ENCODE data around the gene CD151.

Gene CD151

DNA sequence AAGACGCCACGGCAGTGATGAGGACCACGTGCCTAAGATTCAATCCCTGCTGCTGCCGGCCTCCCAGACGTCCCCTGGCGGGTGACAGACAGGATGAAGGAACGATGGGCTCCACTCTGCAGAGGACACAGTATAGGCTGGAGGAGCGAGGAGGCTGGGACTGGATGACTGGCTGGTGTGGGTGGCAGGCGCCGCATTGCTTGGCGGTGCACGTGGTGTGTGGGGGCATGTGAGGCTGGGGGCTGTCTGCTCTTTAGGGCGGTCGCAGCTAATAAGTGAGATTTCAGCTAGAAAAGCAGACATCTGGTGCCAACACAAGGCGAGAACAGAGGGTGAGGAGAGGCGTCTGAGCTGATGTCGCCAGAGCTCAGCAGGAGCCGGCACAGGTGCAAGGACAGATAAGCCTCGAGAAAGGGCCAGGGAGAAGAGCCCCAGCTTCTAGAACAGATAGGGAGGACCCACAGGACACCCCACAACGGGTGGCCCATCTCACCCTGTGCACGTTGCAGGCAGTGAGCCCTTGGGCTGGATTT lies 43.1 kb downstream of the CD151 start:
- no peak for DNase-seq

DNA sequence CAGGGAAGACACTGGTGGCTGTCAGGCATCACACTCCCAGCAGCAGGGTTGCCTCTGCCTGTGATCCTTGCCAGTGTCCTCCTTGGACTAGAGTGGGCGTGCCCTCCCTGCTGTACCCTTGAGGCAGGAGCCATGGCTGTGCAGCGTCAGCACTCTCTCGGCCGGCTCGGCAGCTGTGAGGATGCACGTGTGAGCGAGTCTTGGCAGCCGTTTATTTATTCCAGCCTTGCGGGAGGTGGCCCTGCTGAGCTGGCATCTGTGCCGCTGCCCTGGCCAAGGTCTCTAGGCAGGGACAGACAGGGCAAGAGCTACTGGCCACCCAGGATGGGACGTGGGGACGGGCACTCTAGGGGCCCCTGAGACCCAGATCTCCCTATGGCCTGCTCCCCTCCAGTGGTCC lies 43.8 kb downstream of the CD151 start:
- DNase-seq, result no peak

DNA sequence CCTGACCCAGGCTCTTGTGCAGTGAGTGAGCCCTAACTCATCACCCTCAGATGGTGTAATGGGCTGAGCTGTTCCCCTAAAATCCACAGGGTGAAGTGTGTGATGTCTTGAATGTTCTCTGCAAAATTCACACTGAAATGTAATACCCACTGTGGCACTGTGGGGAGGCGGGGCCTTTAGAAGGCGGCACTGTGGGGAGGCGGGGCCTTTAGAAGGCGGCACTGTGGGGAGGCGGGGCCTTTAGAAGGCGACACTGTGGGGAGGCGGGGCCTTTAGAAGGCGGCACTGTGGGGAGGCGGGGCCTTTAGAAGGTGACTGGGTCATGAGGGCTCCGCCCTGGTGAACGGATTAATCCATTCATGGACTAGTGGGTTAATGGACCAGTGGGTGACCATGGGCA lies 44.8 kb downstream of the CD151 start:
- DNase-seq, result no peak

DNA sequence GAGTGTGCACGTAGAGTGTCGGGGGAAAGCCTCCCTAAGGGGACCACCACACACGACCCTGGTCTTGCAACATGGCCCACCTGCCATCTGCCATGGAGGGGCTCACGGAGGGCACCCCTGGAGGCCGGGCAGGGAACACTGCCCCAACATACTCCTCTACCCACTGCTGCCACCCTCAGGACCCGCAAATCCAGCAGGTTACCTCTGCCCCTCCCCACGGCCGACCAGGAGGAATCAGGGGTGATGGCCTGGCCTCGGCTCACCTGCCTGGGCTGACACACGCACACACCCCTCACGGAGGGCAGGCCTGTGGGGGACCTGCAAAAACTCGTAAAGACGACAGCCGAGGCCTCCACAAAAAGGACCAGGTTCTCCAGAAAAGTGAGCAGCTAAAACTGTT lies 47.7 kb downstream of the CD151 start:
- DNase-seq, result no peak

DNA sequence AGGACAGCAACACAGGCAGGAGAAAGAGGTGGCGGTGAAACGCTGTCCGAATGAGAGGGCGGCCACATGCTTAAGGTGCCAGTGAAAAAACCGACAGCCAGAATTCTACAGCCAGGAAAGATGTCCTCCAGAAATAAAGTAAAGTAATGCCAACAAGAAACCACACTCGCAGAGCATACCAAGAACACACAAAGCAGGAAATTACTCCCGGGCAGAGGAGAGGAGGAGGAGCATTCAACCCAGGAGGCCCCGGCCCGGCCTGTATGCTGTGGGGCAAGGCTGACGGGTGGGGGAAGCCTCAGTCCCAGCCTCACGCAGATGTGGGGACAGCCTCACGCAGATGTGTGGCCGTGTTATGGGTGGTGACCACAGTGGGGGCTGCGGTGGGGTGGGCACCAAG lies 49.8 kb downstream of the CD151 start:
- DNase-seq, result no peak

DNA sequence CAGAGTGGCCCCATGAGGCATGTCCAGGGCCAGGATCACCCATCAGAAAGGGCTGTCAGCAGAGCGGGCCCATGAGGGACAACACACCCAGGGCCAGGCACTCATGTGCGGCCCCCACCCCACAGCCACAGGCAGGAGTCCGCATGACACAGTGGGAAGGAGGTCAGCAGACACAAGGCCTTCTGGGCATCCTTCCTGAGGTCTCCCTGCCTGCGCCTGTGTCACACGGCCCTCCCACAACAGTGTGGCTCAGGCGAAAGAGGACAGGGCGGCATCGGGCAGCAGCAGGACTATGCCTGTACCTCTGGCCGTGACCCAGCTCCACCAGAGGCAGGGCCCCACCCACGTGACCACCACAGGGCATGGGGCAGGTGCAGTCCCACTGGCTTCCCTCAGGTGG lies 50.8 kb downstream of the CD151 start:
- DNase-seq, result no peak

DNA sequence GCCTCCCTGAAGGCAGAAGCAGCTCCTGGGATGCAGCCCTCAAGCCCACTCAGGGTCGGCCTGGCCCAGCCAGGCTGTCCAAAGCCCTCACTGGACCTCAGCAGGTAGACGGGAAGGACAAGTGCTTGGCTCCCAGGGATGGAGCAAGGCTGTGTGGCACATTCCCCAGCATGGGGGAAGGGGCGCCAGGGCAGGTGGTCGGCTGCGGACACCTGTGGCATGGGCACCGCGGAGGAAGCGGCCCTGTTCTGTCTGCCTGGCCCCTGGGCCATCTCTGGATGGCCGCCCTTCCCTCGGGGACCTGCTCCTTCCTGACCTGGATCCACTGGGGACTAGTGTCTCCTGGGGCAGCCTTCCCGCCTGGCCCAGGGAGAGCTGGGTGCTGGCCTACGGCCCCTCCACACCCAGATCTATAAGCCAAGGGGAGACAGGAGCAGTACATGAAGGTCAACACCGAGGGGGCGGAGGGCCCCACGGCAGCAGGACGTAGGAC lies 51.9 kb downstream of the CD151 start:
- DNase-seq, result no peak

DNA sequence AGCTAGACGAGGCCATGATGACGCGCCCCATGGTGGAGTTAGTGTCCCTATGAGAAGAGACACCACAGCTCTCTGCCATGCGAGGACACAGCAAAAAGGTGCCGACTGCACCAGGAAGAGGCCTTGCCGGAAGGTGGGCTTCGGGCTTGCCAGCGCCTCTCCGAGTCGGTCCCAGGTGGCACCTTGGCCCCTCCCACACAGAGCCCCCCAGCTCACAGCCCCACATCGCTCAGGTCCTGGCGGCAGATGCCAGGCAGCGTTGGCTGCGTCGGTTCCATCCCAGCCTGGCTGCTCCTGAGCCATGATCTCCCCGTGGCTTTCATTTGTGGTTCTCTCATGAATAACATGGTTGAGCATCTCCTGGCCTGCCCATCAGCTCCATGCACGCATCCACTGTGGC lies 53.8 kb downstream of the CD151 start:
- no peak for DNase-seq

DNA sequence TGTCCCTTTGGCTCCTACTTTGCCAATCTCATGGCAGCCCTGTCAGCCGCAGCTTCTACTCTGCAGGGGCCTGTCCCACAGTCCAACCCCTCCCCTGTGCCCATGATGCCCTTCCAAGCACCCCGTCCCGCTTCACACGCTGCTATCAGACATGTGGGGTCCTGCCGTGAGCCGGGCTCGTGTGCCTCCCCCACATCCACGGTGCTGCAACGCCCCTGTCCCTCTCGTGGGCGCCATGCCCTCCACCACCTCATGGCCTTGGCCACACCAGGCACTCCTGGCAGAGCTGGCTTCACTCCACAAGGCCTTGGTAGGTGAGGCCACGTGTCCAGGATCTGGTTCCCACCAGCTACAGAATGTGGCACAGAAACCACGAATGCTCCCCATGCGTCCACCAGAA lies 54.8 kb downstream of the CD151 start:
- DNase-seq, result no peak
